Globus pallidus (tissue), 1 donor: ENCODE measurements around the gene GATA5.

Source experiments
- DNase-seq: peaks from one replicate; pipeline ENCODE4 v3.0.0-alpha.2; 2015; ENCODE audit warnings: low spot score

GATA5 gene

GRCh38 chr20:62454904-62455636, 20.7 kb downstream of the GATA5 start:
- no peak for DNase-seq

GRCh38 chr20:62453186-62453808, 22.5 kb downstream of the GATA5 start:
- DNase-seq, result no peak

- DNase-seq, result no peak
Measured at GRCh38 chr20:62452475-62453095, 23.2 kb downstream of the GATA5 start.

- no peak for DNase-seq
Measured at GRCh38 chr20:62451970-62452369, 23.8 kb downstream of the GATA5 start.

GRCh38 chr20:62451156-62451767, 24.5 kb downstream of the GATA5 start:
- DNase-seq, result no peak

GRCh38 chr20:62449951-62450691, 25.7 kb downstream of the GATA5 start:
- DNase-seq, result no peak

GRCh38 chr20:62448788-62449187, 27.0 kb downstream of the GATA5 start:
- no peak for DNase-seq

GRCh38 chr20:62448038-62448437, 27.8 kb downstream of the GATA5 start:
- no peak for DNase-seq

GRCh38 chr20:62446888-62447869, 28.6 kb downstream of the GATA5 start:
- no peak for DNase-seq

GRCh38 chr20:62446481-62446880, 29.3 kb downstream of the GATA5 start:
- no peak for DNase-seq

- no peak for DNase-seq
Measured at GRCh38 chr20:62445553-62446340, 30.0 kb downstream of the GATA5 start.

- no peak for DNase-seq
Measured at GRCh38 chr20:62444286-62444685, 31.5 kb downstream of the GATA5 start.

- DNase-seq, result no peak
Measured at GRCh38 chr20:62441987-62442539, 33.7 kb downstream of the GATA5 start.

GRCh38 chr20:62439218-62439617, 36.6 kb downstream of the GATA5 start:
- no peak for DNase-seq

- DNase-seq, result peak; percentile 5
Measured at GRCh38 chr20:62437927-62438326, 37.9 kb downstream of the GATA5 start.

- no peak for DNase-seq
Measured at GRCh38 chr20:62437496-62437895, 38.3 kb downstream of the GATA5 start.

GRCh38 chr20:62436692-62437091, 39.1 kb downstream of the GATA5 start:
- no peak for DNase-seq

GRCh38 chr20:62433658-62434497, 41.9 kb downstream of the GATA5 start:
- DNase-seq, result peak; percentile 16
